ENCODE measurements around the gene STXBP6. TPM values are rescaled to one million over a fixed set of nuclear protein-coding genes. Genes with fewer than 3 reads are reported as not detected.

Gene STXBP6
- polyA plus RNA-seq, 1 donor (not counting 4 experiments of a cell fraction or from before 2014, with no cell fraction given): 1.4 TPM

DNA sequence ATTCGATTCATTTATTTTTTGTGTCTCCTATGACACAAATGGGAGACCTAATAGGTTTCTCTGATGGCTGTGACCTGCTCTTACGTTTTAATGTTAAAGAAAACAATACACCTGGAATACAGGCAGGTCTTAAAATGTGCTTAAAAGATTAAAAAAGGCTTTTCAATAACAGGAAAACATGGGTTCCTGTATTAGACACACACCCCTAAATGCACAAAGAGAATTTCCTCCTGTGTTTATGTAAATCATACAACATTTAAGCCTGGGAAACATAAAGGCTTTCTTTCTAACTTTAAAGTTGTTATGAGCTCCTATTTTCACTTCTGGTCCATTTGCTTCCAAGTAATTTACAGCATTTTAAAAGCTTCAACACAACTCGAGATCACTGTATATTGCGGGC is 191.3 kb downstream of the STXBP6 start:
- H3K27ac ChIP-seq (ENCODE audit: control insufficient read depth, insufficient read depth, low read length): no peak overlapping the region
- H3K9me3 ChIP-seq (ENCODE audit: control insufficient read depth, low read depth, low read length): no peaks in the 10 kb centered on the region
- H3K9me1 ChIP-seq (ENCODE audit: control insufficient read depth, extremely low read depth, insufficient read depth, low read length): no peaks in the 10 kb centered on the region
- H3K27me3 ChIP-seq (ENCODE audit: control insufficient read depth, extremely low read depth, insufficient read depth, low read length): no peaks in the 10 kb centered on the region
- no peaks in the 10 kb centered on the region for H3K79me2 ChIP-seq (ENCODE audit: control insufficient read depth, insufficient read depth, low read length)
- no peaks in the 10 kb centered on the region for H4K20me1 ChIP-seq (ENCODE audit: control insufficient read depth, extremely low read depth, insufficient read depth, low read length)
- H3K36me3 ChIP-seq (ENCODE audit: control insufficient read depth in 2 of 2, extremely low read depth in 1 of 2, insufficient read depth in 2 of 2, low read length in 2 of 2): no peaks in the 10 kb centered on the region
- no peak overlapping the region for H3K4me2 ChIP-seq (ENCODE audit: control insufficient read depth, extremely low read depth, insufficient read depth, low read depth, low read length)
- dilution Hi-C loops (cut with MboI; ENCODE audit: extremely low pct_ligation_motif_present, low sequenced_read_pairs): no loop called here
- H3K4me1 ChIP-seq (ENCODE audit: control insufficient read depth, extremely low read depth, insufficient read depth, low read length): peaks cover 6% of the 10 kb centered on the region
- FAIRE-seq (no peak), DNase-seq (ENCODE audit: low read depth, low spot score) (no peak)
- no peak overlapping the region for H3K9ac ChIP-seq (ENCODE audit: control insufficient read depth, extremely low read depth, insufficient read depth, low read length)
- TF ChIP-seq EZH2 (IDR thresholded peaks at IDR 0.05; ENCODE audit: low read length): no peak
- TF ChIP-seq, protein P1, sequence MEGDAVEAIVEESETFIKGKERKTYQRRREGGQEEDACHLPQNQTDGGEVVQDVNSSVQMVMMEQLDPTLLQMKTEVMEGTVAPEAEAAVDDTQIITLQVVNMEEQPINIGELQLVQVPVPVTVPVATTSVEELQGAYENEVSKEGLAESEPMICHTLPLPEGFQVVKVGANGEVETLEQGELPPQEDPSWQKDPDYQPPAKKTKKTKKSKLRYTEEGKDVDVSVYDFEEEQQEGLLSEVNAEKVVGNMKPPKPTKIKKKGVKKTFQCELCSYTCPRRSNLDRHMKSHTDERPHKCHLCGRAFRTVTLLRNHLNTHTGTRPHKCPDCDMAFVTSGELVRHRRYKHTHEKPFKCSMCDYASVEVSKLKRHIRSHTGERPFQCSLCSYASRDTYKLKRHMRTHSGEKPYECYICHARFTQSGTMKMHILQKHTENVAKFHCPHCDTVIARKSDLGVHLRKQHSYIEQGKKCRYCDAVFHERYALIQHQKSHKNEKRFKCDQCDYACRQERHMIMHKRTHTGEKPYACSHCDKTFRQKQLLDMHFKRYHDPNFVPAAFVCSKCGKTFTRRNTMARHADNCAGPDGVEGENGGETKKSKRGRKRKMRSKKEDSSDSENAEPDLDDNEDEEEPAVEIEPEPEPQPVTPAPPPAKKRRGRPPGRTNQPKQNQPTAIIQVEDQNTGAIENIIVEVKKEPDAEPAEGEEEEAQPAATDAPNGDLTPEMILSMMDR (optimal IDR thresholded peaks at IDR 0.05 in 1 of 3, IDR thresholded peaks at IDR 0.05 in 1 of 3, conservative IDR thresholded peaks at IDR 0.05 in 1 of 3; ENCODE audit: extremely low read depth in 1 of 3, insufficient read depth in 2 of 3, low read length in 3 of 3): no peak
- no peak overlapping the region for H3K4me3 ChIP-seq (ENCODE audit: control insufficient read depth in 2 of 3, extremely low read depth in 1 of 3, insufficient read depth in 2 of 3, low read depth in 1 of 3, low read length in 3 of 3)
- no peak overlapping the region for H2AFZ ChIP-seq (ENCODE audit: control insufficient read depth, low read length)

DNA sequence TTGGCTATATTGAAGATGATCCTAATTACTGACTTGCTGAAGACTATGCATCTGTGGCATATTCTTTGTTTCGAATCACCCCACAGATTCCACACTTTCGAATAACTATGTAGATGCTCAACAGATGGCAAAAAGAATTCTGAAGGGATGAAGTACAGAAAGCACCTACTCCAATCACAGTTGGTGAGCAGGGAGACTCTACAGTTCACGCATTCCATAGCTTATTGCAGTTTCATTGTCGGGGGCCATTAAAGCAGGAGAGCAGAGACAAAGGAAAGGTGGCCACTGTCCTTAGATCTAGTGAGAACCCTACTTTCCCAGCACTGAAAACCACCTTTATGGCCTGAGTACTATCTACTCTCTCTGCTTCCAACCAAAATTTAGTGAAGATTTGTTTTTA is 191.9 kb downstream of the STXBP6 start:
- FAIRE-seq (no peak), DNase-seq (ENCODE audit: low read depth, low spot score) (no peak)
- Histone ChIP-seq H3K9me3 (ENCODE audit: control insufficient read depth, low read depth, low read length) (no peaks in the 10 kb centered on the region), H3K9ac (ENCODE audit: control insufficient read depth, extremely low read depth, insufficient read depth, low read length) (no peak overlapping the region), H3K36me3 (ENCODE audit: control insufficient read depth in 2 of 2, extremely low read depth in 1 of 2, insufficient read depth in 2 of 2, low read length in 2 of 2) (no peaks in the 10 kb centered on the region), H3K27me3 (ENCODE audit: control insufficient read depth, extremely low read depth, insufficient read depth, low read length) (no peaks in the 10 kb centered on the region), H2AFZ (ENCODE audit: control insufficient read depth, low read length) (no peak overlapping the region), H3K4me1 (ENCODE audit: control insufficient read depth, extremely low read depth, insufficient read depth, low read length) (peaks cover 6% of the 10 kb centered on the region), H3K27ac (ENCODE audit: control insufficient read depth, insufficient read depth, low read length) (no peak overlapping the region), H4K20me1 (ENCODE audit: control insufficient read depth, extremely low read depth, insufficient read depth, low read length) (no peaks in the 10 kb centered on the region), H3K9me1 (ENCODE audit: control insufficient read depth, extremely low read depth, insufficient read depth, low read length) (no peaks in the 10 kb centered on the region), H3K4me2 (ENCODE audit: control insufficient read depth, extremely low read depth, insufficient read depth, low read depth, low read length) (no peak overlapping the region), H3K79me2 (ENCODE audit: control insufficient read depth, insufficient read depth, low read length) (no peaks in the 10 kb centered on the region), H3K4me3 (ENCODE audit: control insufficient read depth in 2 of 3, extremely low read depth in 1 of 3, insufficient read depth in 2 of 3, low read depth in 1 of 3, low read length in 3 of 3) (no peak overlapping the region)
- dilution Hi-C loops (cut with MboI; ENCODE audit: extremely low pct_ligation_motif_present, low sequenced_read_pairs): no loop called here
- TF ChIP-seq, protein P1 (optimal IDR thresholded peaks at IDR 0.05 in 1 of 3, IDR thresholded peaks at IDR 0.05 in 1 of 3, conservative IDR thresholded peaks at IDR 0.05 in 1 of 3; ENCODE audit: extremely low read depth in 1 of 3, insufficient read depth in 2 of 3, low read length in 3 of 3): no peak
- TF ChIP-seq EZH2 (IDR thresholded peaks at IDR 0.05; ENCODE audit: low read length): no peak
